ENCODE results near the gene PPIA. TPM values are rescaled to one million over a fixed set of nuclear protein-coding genes. Genes with fewer than 3 reads are reported as not detected.

PPIA gene
- total RNA-seq, 1 experiment from 2014 or later = 2,836 TPM

- Histone ChIP-seq H3K79me2 (ENCODE audit: insufficient read depth, low read length) (peaks cover 56% of the 10 kb centered on the region), H3K4me3 (replicated peaks in 1 of 2; ENCODE audit: low read depth in 1 of 2, low read length in 2 of 2) (peak overlapping the region; percentile 84 to 97), H3K4me1 (ENCODE audit: control insufficient read depth in 1 of 2, insufficient read depth in 2 of 2, low read length in 2 of 2) (peaks cover 5 to 23% of the 10 kb centered on the region in 2 experiments; a peak in 3 of 4 replicates), H3K27ac (ENCODE audit: low read depth, low read length) (peak overlapping the region; percentile 81), H3K9me2 (ENCODE audit: insufficient read depth) (no peaks in the 10 kb centered on the region), H4K20me1 (ENCODE audit: insufficient read depth) (peaks cover 11% of the 10 kb centered on the region; the same call in 1 of the 2 replicates), H2AFZ (ENCODE audit: low read depth, low read length, poor library complexity, severe bottlenecking) (no peak overlapping the region), H3K36me3 (ENCODE audit: control insufficient read depth in 1 of 2, insufficient read depth in 2 of 2, low read length in 2 of 2) (peaks cover 0 to 6% of the 10 kb centered on the region in 2 experiments; a peak in 2 of 4 replicates), H3K4me2 (ENCODE audit: low read length) (peak overlapping the region; percentile 77), H3K9me3 (ENCODE audit: control insufficient read depth in 1 of 2, insufficient read depth in 1 of 2, low read depth in 1 of 2, low read length in 2 of 2) (no peaks in the 10 kb centered on the region), H3K27me3 (ENCODE audit: insufficient read depth, low read length) (no peaks in the 10 kb centered on the region), H3K9ac (ENCODE audit: low read length) (peak overlapping the region; percentile 89)
- ChIA-PET CTCF (interaction anchor here (0.6 to 2.3 kb wide), 9 partner anchors 8 to 251 kb away, joined by 3 to 8 read pairs (median 4); no protein-coding TSS in a partner anchor), RAD21 (ENCODE audit: low non-redundant PET in 1 of 2, low total read pairs in 2 of 2, uncharacterized antibody in 2 of 2, unreplicated experiment in 2 of 2) (interaction anchor here in 1 of 2 experiments (1.0 kb wide), 1 partner anchor 289 kb away, joined by 3 read pairs; no protein-coding TSS in a partner anchor), POLR2A (interaction anchor here (0.8 to 1.6 kb wide), 5 partner anchors 10 to 207 kb away, joined by 3 to 6 read pairs (median 4); partner anchors contain the start of gene PURB)
- ATAC-seq (no peak), DNase-seq (ENCODE audit: low read depth, low spot score) (no peak)
- TF ChIP-seq ZBTB33 (IDR thresholded peaks at IDR 0.05; ENCODE audit: extremely low read depth, insufficient replicate concordance, low read length) (no peak), CEBPB (IDR thresholded peaks at IDR 0.05; ENCODE audit: low read depth) (peak; percentile 58), ZNF274 (IDR thresholded peaks at IDR 0.05; ENCODE audit: low read depth, low read length) (no peak), REST (IDR thresholded peaks at IDR 0.05; ENCODE audit: low read depth) (no peak)
- BruUV-seq (replicated peaks) = no TSS peak
- intact Hi-C loops (cut with micrococcal nuclease) = loop anchor here (2.0 to 5.0 kb wide), 2 partner anchors 50 to 258 kb away; partner anchors contain the start of gene PPIA
Observed at GRCh38 chr7:44846816-44847508, 50.5 kb downstream of the PPIA start.

Measured in HCT116 (cell line).